GM18858 (cell line): ENCODE results near the gene TMEM131.
"Not testable (repeated sequence)": the region's sequence is repeated elsewhere in the genome, so short reads cannot be mapped to it uniquely, and the experiment has no call there.

Experiments
- ATAC-seq: cut with Tn5 transposase; IDR thresholded peaks from one replicate; pipeline ENCODE4 v1.9.1; 2021; ENCODE audit not compliant: unreplicated experiment

Gene TMEM131

GRCh38 chr2:97963079-97963406, 32.7 kb downstream of the TMEM131 start:
- no peak for ATAC-seq

- peak; percentile 31 for ATAC-seq
Measured at GRCh38 chr2:97961534-97961933, 34.2 kb downstream of the TMEM131 start.

DNA sequence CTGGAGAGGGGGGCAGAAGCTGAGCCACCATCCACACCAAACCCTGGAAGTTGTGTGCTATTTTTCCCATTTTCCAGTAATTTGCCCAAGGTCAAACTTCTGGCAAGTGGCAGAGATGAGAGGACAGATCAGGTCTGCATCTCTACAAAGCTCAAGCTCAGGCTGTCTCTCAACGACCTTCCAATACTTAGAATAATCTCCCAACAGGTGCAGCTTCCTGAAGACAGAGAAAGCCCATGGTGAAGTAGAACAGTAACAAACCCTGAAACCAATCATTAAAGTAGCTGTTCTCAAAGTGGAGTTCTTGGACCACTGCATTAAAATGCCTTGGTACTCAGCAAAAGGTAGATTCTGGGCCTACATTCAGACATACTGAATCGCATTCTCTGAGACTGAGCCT, 37.6 kb downstream of the TMEM131 start:
- ATAC-seq, result no peak

- no peak for ATAC-seq
Measured at GRCh38 chr2:97957432-97958183, 38.1 kb downstream of the TMEM131 start.

DNA sequence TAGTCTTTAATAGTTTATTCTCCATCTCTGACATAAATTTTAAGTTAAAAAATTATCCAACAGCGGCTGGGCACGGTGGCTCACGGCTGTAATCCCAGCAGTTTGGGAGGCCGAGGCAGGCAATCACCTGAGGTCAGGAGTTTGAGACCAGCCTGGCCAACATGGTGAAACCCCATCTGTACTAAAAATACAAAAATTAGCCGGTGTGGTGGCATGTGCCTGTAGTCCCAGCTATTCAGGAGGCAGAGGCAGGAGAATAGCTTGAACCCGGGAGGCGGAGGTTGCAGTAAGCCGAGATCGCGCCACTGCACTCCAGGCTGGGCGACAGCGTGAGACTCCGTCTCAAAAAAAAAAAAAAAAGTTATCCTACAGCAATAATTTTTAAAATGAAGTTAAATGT, 39.0 kb downstream of the TMEM131 start:
- not testable (repeated sequence) for ATAC-seq

- ATAC-seq, result no peak
Measured at GRCh38 chr2:97953853-97954252, 41.9 kb downstream of the TMEM131 start.

- ATAC-seq, result no peak
Measured at GRCh38 chr2:97952357-97952756, 43.4 kb downstream of the TMEM131 start.

GRCh38 chr2:97951155-97951680, 44.5 kb downstream of the TMEM131 start:
- ATAC-seq, result no peak

DNA sequence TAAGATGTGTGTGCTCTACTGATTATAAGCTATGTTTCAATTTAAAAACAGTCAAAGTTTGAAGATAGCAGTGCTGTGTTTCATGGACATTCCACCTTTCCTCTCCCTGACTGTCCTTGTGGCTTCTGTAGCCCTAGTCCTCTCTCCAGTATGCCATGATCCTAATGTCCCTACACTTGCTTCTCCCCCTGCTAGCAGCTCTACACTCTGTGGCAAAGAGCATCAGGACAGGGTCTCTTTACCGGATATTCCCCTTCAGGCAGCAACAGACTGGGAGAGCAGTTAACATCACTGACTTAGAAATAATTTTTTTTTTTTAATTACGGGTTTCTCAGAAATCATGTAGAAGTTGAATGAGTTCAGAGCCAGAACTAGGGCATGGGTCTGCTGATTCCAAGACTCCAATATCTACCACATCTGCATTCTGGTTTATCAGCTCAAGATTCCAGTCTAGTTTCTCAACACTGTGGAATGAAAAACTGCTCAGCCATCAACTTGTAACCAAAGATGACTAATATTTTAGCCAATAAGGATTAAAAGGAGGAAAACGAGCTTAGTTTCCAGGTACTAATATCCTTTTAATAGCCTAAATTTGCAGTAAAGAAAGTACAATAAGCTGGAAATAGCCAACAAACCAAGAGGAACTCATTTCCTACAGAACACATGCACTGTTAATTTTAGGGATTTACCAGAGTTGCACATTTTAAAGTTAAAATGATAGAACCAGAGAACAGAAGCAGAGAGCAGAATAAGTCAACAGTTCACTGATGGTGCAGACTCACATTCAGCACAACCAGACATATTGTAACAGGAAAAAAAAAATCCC, 45.2 kb downstream of the TMEM131 start:
- ATAC-seq, result no peak

- ATAC-seq, result no peak
Measured at GRCh38 chr2:97948926-97949325, 46.8 kb downstream of the TMEM131 start.

GRCh38 chr2:97945791-97946190, 50.0 kb downstream of the TMEM131 start:
- no peak for ATAC-seq

DNA sequence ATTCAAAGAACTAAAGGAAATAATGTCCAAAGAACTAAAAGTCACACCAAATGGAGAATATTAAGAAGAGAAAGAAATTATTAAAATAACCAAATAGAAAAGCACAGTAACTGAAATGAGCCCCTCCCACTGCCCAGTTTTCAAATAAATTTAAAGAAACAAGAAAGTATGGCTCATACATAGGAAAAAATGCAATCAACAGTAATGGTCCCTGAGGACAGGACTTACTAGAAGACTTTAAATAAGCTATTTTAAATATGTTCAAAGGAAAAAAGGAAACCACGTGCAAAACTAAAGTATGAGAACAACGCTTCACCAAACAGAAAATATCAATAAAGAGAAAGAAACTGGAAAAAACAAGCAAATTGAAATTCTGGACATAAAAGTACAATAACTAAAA, 58.9 kb downstream of the TMEM131 start:
- no peak for ATAC-seq

DNA sequence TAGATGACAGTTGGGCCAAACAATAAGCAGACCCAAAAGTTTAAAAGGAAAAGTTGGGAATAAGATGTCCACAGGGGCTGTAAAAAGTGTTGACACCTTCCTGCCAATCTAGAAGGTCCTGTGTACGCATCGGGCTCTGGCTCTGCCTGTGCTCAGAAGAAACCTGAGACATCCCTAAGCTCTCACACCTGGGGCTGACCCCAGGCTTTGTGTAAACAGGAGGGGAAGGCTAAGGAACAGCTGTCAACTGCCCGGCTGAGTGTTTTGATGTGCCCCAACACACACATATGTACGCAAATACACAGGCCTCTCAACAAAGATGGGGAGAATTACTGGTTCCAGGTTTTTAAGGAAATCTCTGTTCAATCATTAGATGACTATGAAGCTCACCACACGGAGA, 59.5 kb downstream of the TMEM131 start:
- no peak for ATAC-seq

GRCh38 chr2:97935719-97936161, 60.0 kb downstream of the TMEM131 start:
- no peak for ATAC-seq

DNA sequence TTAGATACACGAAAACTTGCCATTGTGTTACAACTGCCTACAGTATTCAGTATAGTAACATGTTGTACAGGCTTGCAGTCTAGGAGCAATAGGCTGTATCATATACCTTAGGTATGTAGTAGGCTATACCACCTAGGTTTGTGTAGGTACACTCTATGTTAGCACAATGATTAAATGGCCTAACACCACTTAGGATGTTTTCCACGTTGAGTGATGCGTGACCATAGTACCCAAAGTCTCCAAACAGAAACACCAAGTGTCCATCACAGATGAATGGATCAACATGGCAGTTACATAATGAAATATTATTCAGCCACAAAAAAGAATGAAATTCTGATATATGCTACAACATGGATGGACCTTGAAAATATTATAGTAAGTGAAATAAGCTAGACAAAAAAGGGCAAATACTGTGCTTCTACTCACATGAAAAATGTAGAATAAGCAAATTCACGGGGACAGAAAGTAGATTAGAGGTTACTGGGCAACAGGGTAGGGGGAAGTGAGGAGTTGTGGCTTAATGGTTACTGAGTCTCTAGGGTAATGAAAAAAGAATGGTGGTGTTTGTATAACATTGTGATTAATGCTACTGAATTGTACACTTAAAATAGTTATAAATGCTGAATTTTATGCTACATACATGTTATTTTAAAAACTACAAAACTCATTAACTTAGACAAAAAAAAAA, 62.6 kb downstream of the TMEM131 start:
- ATAC-seq, result no peak

DNA sequence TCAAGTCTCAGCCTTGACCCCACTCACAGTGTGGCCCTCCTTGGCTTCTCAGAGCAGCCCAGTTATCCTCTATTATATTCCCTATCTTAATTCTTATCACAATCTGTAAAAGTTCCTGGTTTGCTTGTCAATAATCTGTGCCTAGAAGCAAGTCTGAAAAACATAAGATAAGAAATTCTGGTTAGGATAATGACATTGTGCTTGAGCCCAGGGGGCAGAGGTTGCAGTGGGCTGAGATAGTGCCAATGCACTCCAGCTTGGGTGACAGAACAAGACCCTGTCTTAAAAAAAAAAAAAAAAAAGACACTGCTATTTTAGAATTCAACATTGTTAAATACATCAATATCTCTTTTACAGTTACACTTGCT, 63.9 kb downstream of the TMEM131 start:
- ATAC-seq, result no peak

GRCh38 chr2:97931118-97931857, 64.5 kb downstream of the TMEM131 start:
- no peak for ATAC-seq

DNA sequence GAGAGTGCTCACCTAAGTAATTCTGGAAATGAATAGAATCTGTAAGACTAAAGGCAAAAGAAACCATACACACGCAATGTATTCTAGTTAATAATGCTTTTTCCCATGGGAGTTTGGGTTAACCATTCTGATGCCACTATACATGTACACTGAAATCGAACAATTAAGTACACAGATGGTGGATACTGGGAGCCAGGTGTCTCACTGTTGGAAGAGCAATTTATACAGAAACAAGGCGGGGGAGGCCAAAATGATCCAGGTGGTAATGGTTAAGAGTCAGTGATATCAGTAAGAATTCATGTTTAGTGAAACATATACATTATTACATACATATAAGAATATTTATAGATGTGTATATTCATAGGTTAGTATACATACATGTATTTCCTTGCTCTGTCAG, 67.2 kb downstream of the TMEM131 start:
- ATAC-seq, result no peak

DNA sequence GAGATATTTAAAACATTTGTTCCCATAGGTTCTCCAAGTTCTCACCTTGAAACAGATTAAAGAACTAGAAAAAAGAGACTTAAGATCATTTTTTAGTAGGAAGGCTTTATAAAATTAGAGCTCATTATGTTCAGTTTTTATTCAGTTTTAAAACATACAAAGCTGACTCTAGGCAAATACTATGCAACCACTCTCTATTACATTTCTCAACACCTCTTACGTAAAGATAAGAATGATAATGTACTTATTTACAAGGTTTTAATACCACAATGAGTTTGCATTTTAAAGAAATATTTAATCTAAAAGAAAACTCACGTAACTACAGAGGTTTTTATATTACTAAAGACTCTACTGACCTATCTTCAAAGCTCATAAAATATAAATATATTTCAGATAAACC, 68.8 kb downstream of the TMEM131 start:
- no peak for ATAC-seq

GRCh38 chr2:97924194-97924593, 71.6 kb downstream of the TMEM131 start:
- ATAC-seq, result no peak

DNA sequence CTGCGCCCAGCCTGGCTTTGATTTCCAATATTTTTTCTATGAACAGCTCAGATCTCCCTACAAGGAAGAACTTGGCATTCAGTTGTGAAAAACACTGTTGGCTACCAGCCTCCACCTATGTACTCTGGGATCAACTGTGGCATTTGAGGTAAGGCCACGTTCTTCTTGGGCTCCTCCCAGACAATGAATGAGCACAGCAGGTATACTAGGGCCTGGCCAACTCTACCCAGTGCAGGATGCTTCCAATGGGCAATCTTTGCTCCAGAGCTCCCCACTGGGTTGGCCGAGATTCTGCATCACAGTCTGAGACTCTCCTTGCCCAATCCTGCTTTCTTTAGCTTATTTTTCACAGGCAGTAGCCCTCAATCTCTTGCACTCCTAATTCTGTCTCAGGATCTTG, 75.9 kb downstream of the TMEM131 start:
- no peak for ATAC-seq
